ENCODE results near the gene CACNA2D4.

CACNA2D4 gene

DNA sequence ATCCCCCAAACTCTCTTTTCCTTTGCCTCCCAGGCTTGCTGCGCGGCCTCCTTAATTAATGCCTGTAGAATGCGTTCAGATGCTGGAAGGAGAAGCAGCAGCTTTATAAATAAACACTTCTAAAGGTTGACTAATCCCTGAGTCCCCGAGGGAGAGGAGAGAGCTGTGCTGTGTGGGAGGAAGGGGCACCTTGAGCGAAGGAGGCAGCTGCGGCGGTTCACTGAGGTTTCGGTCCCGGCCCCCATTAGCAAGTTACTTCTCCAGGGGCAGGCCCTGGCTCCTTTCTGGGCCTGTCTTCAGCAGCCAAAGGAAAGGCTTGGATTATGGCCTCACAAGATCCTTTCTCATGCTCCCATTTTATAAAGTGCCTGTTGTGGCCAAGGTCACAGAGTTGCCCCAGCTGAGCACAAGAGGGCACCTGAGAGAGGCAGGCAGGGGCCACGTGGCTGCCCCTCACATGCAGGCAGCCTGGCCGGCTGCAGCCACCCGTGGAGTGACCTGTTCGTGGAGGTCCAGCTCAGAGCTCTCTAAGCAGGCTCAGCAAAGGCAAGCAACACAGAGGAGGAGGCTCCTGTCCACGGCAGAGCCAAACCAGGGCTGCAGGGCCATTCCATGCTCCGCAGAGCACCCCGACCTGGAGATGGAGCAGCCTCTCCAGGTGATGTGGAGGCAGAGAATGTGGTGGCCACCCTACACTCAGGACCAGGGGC, 15.0 kb upstream of the CACNA2D4 start:
- no peak for DNase-seq

DNA sequence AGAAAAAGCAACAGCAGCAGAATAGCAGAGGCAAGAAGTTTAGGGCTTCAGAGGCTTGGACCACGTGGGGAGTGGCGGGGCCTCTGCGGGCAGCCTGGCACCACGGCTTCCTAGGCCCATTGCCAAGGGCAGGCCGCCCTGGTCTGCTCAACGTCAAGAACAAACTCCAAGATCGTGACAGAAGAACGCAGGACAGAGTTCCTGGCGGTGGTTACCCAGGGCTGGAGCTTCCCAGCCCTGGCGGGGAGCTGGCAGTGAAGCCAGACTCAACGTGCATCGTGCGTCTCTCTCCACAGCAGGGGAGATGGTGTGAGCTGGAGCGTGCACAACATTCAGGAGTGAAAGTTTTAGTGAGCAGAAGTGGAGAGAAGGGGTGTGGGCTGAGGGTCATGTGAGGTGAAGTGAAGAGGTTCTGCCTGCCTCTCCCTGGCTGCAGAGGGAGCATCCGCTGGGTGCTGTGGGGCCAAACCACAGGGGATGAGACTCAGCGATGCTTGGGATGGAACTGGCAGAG, 13.9 kb upstream of the CACNA2D4 start:
- no peak for DNase-seq

DNA sequence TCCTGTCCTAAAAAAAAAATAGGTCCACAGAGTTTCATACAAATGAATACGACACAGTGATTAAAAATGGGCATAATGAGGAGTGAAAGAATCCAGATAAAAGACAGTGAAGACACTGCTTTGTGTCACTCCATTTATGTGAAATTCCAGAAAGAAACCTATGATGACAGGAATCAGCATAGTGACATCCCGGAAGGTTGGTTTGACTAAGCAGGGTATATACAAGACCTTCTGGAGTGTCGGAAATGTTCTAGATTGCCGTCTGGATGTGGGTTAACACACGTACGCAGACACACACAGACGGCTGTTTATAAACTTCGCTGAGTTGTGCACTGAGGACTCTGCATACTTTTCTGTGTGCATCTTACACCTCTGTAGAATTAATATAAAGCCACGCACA, 13.2 kb upstream of the CACNA2D4 start:
- no peak for DNase-seq

- DNase-seq = no peak
Observed at GRCh38 chr12:1930803-1931597, 12.5 kb upstream of the CACNA2D4 start.

GRCh38 chr12:1929985-1930802, 11.7 kb upstream of the CACNA2D4 start:
- no peak for DNase-seq

DNA sequence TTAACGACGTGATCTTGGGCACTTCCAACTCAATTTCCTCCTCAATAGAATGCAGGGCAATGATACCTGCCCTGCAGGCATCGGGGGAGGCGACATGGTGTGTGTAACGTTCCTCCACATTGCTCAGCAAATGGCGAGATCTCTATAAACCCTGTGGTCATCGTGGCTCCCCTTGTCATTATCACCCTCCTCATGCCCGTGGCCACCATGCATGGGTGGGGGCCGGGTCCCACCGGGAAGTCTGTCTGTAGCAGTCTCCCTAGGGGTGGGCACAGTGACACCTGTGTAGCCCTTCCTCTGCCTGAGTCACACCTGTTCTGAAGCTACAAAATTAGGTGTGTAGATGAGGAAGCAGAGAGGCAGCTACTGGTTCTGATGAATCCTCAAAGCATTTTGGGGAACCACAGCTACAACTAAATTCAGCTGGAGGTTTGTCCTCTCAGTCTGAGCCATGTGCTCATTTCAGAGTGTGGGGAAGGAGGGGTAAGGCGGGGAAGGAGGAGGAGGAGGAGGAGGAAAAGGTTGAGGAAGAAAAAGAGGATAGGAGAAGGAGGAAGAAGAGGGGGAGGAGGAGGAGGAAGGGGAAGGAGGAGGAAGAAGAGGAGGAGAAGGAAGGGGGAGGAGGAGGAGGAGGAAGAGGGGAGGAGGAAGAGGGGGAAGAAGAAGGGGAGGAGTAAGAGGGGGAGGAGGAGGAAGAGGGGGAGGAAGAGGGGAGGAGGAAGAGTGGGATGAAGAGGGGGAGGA, 11.0 kb upstream of the CACNA2D4 start:
- no peak for DNase-seq

GRCh38 chr12:1928439-1929121, 10.1 kb upstream of the CACNA2D4 start:
- DNase-seq = no peak

DNA sequence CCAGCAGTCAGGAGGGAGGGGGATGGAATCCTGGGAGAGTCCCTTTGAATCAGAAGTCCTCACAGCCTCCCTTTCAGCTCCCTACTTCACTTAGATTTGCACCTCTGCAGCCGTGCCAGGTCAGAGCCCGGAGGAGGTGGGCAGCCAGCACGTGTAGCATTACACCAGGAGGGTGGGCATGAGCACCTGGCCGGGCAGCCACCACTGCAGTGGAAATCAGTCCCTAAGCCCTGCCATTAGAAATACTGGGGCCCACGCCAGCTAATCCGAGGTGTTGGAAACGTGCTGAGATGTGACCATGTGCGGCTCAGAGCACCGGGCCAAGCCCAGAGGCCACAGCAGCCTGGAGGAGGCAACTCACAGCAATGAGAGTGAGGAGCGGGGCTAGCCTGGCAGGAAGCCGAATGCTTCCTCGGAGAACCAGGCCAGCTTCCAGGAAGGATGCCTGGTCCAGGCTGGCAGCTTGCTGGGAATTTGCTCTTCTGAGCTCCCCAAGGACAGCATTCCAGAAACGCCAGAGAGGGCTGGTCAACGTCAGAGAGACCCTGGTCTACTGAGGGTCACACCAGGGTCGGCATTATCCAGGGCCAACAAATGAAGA, 9.4 kb upstream of the CACNA2D4 start:
- no peak for DNase-seq

DNA sequence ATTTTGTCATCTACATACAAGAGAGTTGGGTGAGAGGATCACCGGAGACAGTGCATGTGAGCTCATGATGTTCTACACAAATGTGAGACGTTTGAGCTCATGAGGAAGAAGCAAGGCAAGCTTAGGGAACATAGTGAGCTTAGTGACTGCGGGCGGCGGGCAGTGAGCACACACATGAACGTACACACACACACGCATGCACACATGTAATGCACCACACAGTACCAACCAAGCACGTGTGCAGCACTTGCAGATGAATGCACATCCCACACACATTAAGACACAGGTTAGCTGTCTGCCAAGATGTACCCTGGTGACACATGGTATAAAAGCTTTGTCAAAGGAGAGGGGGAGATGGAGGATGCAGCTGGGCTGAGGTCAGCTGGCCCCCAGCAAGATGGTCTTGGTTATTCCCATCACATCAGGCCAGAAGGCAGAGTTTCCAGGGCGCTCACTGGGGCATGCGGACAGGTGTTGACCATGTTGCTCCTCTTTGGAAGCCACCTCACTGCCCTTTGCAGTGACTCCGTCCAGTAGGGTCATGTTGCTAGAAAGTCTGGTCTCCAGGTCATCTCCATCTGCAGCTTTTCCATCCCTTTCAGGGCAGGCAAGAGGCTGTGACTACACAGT, 8.7 kb upstream of the CACNA2D4 start:
- DNase-seq = no peak

DNA sequence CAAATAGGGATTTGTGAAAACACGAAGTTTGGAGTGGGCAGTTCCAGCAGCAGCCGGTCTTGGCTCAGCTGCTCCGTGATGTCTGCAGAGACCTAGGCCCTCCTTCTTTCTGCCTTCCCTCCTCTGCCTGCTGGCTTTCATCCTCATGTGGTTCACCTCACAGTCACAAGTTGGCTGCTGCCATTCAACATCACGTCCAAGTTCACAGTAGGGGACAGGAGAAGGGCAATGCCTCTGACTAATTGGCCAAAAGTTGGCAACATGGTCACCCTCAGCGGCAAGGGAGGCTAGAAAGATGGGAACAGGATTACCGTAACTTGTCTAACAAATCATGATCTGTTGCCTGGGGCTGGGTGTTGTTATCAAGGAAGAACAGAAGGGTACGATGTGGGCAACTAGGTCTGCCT, 7.8 kb upstream of the CACNA2D4 start:
- no peak for DNase-seq

DNA sequence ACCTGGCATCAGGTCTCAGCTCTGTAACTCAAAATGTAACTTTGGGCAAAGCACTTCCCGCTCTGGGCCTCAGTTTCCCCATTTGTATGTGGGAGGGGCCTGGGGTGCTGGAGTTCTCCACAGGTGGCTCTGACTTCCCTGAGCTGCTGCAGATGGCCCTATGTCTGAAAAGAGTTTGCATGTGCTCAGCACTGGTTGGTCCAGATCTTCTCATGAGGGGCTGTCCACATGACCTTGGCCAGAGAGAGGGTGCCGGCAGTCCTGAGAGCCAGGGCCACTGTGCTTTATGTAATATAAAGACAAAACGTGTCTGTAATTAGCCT, 7.2 kb upstream of the CACNA2D4 start:
- no peak for DNase-seq

GRCh38 chr12:1924996-1925683, 6.7 kb upstream of the CACNA2D4 start:
- no peak for DNase-seq

DNA sequence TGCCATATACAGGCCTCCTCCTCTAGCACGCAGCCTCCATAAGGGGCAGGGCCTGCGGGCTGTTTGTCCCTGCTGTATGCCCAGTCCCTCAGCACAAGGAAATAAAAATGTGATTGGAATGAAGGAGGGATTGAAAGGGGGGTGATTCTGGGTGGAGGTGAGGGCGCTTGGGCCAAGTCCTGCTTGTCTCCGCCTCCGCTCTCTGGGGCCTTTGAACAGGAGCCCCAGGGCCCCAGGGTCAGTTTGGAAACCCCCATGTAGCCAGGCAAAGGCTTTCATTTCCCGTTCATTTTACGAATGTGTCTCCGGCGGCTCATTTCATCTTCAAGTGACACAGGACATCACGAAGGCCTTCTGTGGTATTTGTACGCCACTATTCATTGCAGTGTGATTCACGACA, 4.5 kb upstream of the CACNA2D4 start:
- no peak for DNase-seq

GRCh38 chr12:1922075-1922709, 3.7 kb upstream of the CACNA2D4 start:
- DNase-seq = no peak

- no peak for DNase-seq
Observed at GRCh38 chr12:1920971-1921370, 2.5 kb upstream of the CACNA2D4 start.

GRCh38 chr12:1920436-1920835, 2.0 kb upstream of the CACNA2D4 start:
- DNase-seq = no peak

DNA sequence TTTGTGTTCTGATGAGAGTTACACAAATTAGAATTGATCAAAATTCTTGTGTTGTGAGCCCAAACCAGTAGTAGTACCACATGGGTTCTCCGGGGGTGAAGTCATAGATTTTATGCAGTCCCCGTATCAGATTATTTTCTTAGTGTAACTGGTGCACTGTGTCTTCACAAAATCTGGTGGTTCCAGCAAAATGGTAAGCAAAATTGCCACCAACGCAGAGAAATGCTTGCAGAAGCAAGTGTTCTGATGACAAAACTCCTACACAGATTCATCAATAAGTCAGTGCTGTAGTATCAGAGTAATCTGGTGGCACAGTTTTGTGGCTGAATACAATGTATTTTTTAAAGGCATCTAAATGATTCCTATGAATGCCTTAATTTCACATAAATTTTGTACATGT, 1.3 kb upstream of the CACNA2D4 start:
- DNase-seq = no peak

- DNase-seq = no peak
Observed at GRCh38 chr12:1919284-1919683, 832 bp upstream of the CACNA2D4 start.

GRCh38 chr12:1918884-1919236, 408 bp upstream of the CACNA2D4 start:
- no peak for DNase-seq
